ENCODE results near the gene MIPOL1.
"Not testable (repeated sequence)": the region's sequence is repeated elsewhere in the genome, so short reads cannot be mapped to it uniquely, and the experiment has no call there.

MIPOL1 gene

GRCh38 chr14:37411079-37411735 lies 213.5 kb downstream of the MIPOL1 start:
- no peak for DNase-seq

DNA sequence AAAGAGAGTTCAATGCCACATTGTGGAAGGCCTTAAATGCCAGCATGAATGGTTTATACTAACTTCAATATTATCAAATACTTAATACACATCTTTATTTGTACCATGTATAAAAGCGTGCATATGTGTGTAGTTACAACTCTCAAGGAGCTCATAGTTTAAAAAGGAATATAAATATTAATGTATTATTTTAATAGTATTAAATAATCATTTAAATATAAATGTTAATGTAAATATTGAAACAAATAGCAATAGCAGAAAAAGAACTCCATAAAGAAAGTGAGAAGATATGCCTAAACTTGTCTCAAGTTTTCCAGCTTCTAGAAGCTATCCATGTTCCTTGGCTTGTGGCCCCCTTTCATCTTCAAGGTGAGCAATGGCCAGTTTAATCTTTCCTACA lies 215.3 kb downstream of the MIPOL1 start:
- no peak for DNase-seq

- no peak for DNase-seq
These were observed 215.8 kb downstream of the MIPOL1 start for GRCh38 chr14:37413504-37414003.

GRCh38 chr14:37416264-37416663 lies 218.5 kb downstream of the MIPOL1 start:
- DNase-seq, result no peak

- DNase-seq, result no peak
These were observed 219.4 kb downstream of the MIPOL1 start for GRCh38 chr14:37417151-37417550.

DNA sequence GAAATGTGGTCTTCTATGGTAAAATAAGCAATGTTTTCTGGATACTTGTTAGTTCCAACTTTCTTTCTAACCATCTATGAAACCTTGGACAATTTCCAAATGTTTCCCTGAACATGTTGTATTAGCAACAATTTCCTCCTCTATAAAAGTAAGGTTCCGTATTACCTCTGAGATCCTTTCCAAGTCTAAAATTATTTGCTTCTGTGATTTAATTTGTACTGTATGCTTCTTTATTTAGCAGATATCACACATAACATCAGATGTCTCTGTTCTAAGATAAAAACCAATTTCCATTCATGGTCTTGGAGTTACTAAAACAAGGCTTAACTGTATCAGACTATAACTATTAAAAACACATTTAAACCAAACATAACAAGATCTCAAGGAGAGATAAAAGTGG lies 220.1 kb downstream of the MIPOL1 start:
- no peak for DNase-seq

- DNase-seq, result no peak
These were observed 222.9 kb downstream of the MIPOL1 start for GRCh38 chr14:37420622-37421021.

GRCh38 chr14:37422319-37422718 lies 224.6 kb downstream of the MIPOL1 start:
- DNase-seq, result no peak

DNA sequence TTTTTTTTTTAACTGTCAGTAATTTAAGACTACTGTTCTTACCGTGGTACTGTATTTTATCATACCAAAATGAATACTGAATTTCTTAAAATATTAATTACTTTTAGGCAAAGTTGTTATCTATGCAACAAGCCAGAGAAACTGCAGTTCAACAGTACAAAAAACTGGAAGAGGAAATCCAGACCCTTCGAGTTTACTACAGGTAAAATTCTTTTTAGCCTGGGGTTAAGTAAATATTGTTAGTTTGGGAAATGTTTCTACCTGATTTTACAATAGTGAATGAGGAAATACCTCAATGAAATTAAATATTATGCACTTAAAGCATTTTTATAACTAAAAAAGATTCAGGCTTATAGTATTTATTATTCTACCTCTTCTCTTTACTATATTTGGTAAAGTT lies 225.0 kb downstream of the MIPOL1 start:
- DNase-seq, result no peak

DNA sequence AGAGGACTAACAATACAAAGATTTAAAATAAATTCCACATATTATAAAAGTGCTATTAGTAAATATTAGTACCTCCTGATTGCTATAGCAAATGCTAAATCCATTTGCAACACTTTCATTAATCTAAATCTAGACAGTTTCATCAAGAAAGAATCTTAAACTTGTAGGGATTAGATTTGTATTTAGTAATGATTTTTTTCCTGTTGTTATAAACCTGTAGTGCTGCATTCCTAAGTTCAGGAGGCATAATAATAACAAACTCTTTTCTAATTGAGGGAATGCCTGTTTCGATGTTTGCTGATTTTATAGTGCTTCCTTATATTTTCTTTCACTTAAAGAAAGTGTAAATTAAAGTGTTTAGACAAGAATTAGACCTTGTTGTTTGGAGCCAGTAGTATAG lies 231.2 kb downstream of the MIPOL1 start:
- no peak for DNase-seq

DNA sequence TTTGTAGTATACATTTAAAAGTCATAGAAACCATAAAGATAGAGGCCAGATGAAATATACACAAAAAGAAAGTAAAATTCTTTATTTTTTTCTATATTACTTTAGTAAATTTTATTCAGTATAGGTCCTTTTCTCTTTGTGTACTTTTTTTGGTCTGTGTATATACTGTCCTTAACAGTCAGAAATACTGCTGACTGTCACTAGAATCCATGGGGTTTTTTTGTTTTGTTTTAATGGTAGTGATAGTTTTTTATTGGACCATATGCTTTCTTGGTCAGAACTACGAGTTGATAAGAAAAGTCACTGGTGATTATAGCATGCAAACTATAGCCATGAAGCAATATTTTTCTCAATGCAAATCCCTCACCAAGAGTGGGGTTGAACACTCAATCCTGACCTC lies 231.9 kb downstream of the MIPOL1 start:
- no peak for DNase-seq

DNA sequence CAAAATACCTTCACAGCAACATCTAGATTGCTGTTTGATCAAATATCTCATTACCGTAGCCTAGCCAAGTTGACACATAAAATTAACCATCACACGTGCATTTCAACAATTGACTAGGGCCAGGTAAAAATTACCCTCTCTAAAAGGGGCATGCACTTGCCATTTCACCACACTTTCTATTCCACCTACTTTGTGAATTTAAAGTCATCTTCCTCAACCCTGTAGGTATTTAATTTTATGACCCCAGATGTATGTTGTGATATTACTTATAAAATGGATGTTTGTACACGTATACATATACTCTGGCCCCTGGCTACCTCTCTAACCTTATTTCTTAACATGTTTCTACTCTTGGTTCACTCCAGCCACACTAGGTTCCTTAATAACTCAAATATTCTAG lies 237.1 kb downstream of the MIPOL1 start:
- DNase-seq, result no peak

GRCh38 chr14:37436519-37436918 lies 238.8 kb downstream of the MIPOL1 start:
- DNase-seq, result no peak

DNA sequence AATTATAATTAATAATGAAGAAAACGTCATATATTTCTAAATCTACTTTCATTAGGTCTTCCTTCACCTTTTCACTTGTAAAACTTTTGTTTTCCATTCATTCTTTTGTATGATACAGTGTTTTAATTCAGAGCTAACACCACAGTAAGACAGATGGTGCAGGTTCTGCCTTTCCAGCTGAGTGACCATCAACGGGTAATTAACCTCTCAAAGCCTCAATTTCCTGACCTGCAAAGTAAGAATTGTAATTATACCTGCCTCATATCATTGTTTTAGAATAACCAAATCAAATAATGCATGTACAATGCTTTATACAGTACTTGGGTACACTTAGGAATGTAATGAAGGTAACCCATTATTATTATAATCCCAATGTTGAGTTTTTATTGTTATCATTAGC lies 239.8 kb downstream of the MIPOL1 start:
- DNase-seq, result no peak

- DNase-seq, result no peak
These were observed 240.7 kb downstream of the MIPOL1 start for GRCh38 chr14:37438444-37438843.

GRCh38 chr14:37443461-37443860 lies 245.7 kb downstream of the MIPOL1 start:
- no peak for DNase-seq

DNA sequence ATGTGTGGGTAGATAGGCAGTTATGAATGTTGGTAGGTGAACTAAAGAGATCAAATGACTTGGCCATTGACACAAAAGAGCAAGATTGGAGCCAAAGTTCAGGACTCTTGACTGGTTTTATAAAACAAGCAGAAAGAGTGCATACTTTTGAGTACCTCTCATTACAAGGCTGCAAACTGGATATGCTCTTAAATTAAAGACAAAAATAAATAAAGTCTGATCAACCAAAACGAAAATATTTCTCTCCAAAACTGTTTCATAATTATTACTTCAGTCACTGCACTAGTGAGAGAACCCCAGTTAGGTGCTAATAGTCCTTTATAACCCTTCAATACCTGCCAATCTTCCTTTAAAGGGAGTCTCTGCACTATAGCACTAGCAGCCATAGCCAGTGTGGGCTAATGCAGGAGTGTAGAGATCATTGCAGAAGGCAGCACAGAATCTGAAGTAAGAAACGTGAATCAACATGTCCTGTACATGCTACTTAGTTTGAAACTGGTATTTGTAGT lies 250.2 kb downstream of the MIPOL1 start:
- DNase-seq, result no peak

- no peak for DNase-seq
These were observed 254.6 kb downstream of the MIPOL1 start for GRCh38 chr14:37452323-37452722.

DNA sequence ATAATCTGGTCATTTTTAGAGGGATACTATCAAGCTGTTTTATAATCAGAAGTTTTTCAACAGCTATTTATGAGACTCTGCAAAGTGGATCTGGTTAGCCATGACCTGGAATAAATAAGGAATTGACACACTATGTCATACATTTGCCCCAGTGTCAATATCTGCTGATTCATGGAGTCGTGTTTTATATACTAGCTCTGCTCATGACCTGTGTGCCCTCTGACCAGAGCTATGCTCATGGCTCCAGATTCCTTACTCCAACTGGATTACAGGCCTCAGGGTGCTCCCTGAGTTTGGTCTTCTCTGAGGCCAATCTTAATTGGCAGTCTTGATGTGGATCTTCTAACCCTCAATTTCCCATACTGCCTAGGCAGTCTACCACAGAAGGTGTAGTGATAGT lies 256.2 kb downstream of the MIPOL1 start:
- DNase-seq, result no peak

DNA sequence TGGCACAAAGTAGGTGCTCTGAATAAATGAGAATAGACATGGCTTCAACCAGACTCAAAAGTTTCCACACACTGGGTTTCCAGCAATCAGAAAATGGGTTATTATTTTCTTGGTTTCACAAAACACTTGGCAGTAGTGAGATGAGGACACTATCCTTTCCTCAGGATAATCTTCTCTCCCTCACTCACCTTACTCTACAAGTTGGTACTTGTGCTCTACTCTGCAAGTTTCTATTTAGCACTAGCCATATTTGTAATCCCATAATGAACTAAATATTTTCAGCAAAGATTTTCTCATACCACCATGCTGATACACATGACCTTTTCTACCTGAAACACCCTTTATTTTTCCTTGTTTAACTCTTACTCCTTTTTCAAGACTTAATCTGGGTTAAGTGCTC lies 259.6 kb downstream of the MIPOL1 start:
- no peak for DNase-seq

GRCh38 chr14:37462426-37462825 lies 264.7 kb downstream of the MIPOL1 start:
- not testable (repeated sequence) for DNase-seq

- DNase-seq, result no peak
These were observed 266.6 kb downstream of the MIPOL1 start for GRCh38 chr14:37464192-37464858.

- DNase-seq, result no peak
These were observed 268.4 kb downstream of the MIPOL1 start for GRCh38 chr14:37466003-37466622.

DNA sequence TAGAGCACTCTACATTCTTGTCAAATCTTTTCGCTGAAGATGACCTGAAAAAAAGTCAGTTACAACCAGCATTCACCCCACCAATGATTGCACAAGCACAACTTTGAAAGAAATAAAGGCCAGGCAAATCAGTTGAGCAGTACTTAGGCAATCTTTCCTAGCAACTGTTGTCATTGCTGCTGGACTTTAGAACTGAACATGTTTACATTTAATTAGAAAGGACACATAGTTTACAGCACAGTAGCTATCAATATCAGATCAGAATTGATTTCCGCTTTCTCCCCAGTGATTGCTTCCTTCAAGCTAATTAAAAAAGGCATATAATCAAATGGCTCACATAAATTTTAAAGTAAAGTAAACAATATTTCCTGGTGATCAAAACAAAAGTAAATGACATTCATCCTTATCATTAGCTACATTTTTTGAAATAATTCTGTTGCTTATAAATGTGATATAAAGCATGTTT lies 268.9 kb downstream of the MIPOL1 start:
- DNase-seq, result no peak

Data from NCI-H2107 (cell line).